OCI-LY7 (cell line): ENCODE measurements around the gene ACACA.

Experiments used
- CTCF ChIP-seq: fragments of 200-600 bp; sonication (generic); conservative IDR thresholded peaks from 2 replicates; pipeline ENCODE4 v1.5.1; 2014; ENCODE audit warnings: mild to moderate bottlenecking, antibody characterized with exemption, low read length, moderate library complexity, mixed read lengths
- EZH2phosphoT487 ChIP-seq: fragments of 200-600 bp; sonication (generic); IDR thresholded peaks from 2 replicates; pipeline ENCODE4 v1.6.1; 2018; ENCODE audit warnings: low read depth, borderline replicate concordance, mild to moderate bottlenecking, mixed run types, antibody characterized with exemption, low read length, moderate library complexity, mixed read lengths

- TF ChIP-seq CTCF: no peak
- no peak for TF ChIP-seq EZH2phosphoT487
These were observed 26.0 kb upstream of the ACACA start for GRCh38 chr17:37432671-37433070.
